ENCODE results near the gene TLR1. TPM values are rescaled to one million over a fixed set of nuclear protein-coding genes. Genes with fewer than 3 reads are reported as not detected.

TLR1 gene
- total RNA-seq, 3 donors from 2014 or later (not counting 1 experiment from before 2014, with no cell fraction given): 25.6 to 51.5 (median 30.0) TPM

DNA sequence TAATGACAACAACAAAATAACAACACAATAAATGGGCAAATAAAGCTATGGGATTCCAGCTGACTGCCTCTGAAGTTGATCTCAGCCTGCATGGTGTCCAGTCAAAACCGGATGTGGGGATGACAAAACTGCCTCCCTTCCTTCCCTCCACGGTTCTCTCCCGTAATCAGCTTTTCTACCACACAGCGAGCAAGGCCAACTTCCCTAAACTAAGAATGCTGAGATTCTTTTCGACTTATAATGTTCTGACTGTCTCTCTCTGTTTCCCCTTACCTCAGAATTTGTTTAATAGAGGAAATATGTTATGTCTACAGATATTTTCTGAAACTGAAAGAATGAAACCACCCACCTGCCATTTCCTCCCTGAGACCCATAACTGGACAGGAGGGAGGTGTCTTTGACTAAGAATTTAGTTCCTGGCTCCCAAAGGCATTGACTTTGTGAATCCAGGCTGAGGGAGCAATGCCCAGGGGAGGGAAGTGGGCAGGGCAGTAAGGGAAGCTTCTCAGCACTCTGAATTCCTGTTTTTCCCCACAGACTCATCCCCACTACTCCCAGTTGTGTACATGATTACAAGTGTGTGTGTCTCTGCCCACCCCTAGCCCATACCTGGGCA is 1.0 kb upstream of the TLR1 start:
- H3K27ac ChIP-seq (ENCODE audit: low read length): peak overlapping the region; percentile 63
- H3K4me3 ChIP-seq (ENCODE audit: low read length): peak overlapping the region; percentile 23
- H3K4me3 Mint-ChIP-seq: peak overlapping the region; percentile 99
- peaks cover 24% of the 10 kb centered on the region for H3K9me3 ChIP-seq (ENCODE audit: control insufficient read depth, insufficient read depth, low read length)
- no peaks in the 10 kb centered on the region for H3K27me3 ChIP-seq (ENCODE audit: control insufficient read depth, insufficient read depth, low read length)
- WGBS (ENCODE audit: insufficient coverage): 0% methylated on average over 3 of the region's 5 CpGs
- H3K36me3 ChIP-seq (ENCODE audit: control insufficient read depth, insufficient read depth, low read length): peaks cover 22% of the 10 kb centered on the region
- peaks cover 28% of the 10 kb centered on the region for H3K36me3 Mint-ChIP-seq
- peaks cover 2 to 3% of the 10 kb centered on the region in 2 donors for H3K9me3 Mint-ChIP-seq
- TF ChIP-seq, protein P1, sequence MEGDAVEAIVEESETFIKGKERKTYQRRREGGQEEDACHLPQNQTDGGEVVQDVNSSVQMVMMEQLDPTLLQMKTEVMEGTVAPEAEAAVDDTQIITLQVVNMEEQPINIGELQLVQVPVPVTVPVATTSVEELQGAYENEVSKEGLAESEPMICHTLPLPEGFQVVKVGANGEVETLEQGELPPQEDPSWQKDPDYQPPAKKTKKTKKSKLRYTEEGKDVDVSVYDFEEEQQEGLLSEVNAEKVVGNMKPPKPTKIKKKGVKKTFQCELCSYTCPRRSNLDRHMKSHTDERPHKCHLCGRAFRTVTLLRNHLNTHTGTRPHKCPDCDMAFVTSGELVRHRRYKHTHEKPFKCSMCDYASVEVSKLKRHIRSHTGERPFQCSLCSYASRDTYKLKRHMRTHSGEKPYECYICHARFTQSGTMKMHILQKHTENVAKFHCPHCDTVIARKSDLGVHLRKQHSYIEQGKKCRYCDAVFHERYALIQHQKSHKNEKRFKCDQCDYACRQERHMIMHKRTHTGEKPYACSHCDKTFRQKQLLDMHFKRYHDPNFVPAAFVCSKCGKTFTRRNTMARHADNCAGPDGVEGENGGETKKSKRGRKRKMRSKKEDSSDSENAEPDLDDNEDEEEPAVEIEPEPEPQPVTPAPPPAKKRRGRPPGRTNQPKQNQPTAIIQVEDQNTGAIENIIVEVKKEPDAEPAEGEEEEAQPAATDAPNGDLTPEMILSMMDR (IDR thresholded peaks at IDR 0.05): no peak
- H3K27me3 Mint-ChIP-seq (ENCODE audit: low read depth in 2 of 2): no peaks in the 10 kb centered on the region
- peak in 1 of 2 donors; percentile 52 for DNase-seq
- peaks cover 32% of the 10 kb centered on the region for H3K4me1 ChIP-seq (ENCODE audit: control insufficient read depth, insufficient read depth, low read length)
- intact Hi-C loops (cut with micrococcal nuclease): loop anchor here (2.0 to 10.0 kb wide), 2 partner anchors 47 to 121 kb away; no protein-coding TSS in a partner anchor
- peaks cover 41 to 48% of the 10 kb centered on the region in 2 donors for H3K4me1 Mint-ChIP-seq
- peak overlapping the region; percentile 94 for H3K27ac Mint-ChIP-seq
- ATAC-seq: peak; percentile 34 to 52 (median 50)

DNA sequence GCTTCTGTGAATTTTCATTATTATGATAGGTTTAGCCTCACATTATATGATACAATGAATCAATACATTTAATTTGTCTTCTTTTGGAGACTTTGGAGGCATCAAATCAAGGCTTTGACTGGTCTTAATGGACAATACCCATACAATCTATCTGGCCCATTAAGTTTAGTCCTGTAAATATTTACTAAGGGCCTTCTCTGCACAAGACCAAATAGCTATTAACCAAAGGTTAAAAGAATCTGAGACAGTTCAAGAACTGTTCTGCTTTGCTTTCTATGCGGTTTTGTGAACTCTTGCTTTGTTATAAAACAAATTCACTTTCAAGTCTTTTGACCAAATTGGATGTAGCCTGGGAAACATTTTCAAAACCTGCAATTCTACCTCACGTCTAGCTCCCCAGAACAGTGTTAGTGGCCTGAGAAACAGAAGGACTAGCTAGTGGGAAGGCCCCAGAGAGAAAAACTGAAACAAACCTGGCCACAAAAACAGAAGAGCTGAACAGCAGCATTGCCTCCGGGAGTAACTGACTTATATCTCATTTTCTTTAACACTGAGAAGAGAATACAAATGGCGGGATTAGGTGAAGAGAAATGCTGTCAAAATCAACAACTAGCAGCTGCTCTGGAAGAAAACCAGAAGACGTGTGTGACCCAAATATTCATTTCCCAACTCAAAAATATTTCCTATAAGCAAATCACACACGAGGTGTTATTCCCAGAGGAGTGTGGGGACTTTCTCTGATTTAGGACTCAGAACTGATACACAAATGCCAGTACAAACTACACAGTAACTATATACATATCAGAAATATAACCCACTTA is 548 bp downstream of the TLR1 start:
- H3K4me3 ChIP-seq (ENCODE audit: low read length): peak overlapping the region; percentile 58
- H3K36me3 Mint-ChIP-seq: peaks cover 44% of the 10 kb centered on the region
- H3K4me1 ChIP-seq (ENCODE audit: control insufficient read depth, insufficient read depth, low read length): peaks cover 32% of the 10 kb centered on the region
- ATAC-seq (peak; percentile 27 to 63 (median 51)), DNase-seq (peak in 1 of 2 donors; percentile 36)
- no peaks in the 10 kb centered on the region for H3K27me3 ChIP-seq (ENCODE audit: control insufficient read depth, insufficient read depth, low read length)
- peak overlapping the region; percentile 99 for H3K4me3 Mint-ChIP-seq
- WGBS (ENCODE audit: insufficient coverage): 7% methylated on average over 5 of the region's 6 CpGs
- intact Hi-C loops (cut with micrococcal nuclease): loop anchor here (2.0 to 10.0 kb wide), 3 partner anchors 45 to 119 kb away; partner anchors contain the start of gene TLR6
- peaks cover 32% of the 10 kb centered on the region for H3K9me3 ChIP-seq (ENCODE audit: control insufficient read depth, insufficient read depth, low read length)
- peak overlapping the region; percentile 63 for H3K27ac ChIP-seq (ENCODE audit: low read length)
- TF ChIP-seq, protein P1 (IDR thresholded peaks at IDR 0.05): no peak
- peaks cover 41 to 52% of the 10 kb centered on the region in 2 donors for H3K4me1 Mint-ChIP-seq
- H3K27ac Mint-ChIP-seq: peak overlapping the region; percentile 94
- peaks cover 38% of the 10 kb centered on the region for H3K36me3 ChIP-seq (ENCODE audit: control insufficient read depth, insufficient read depth, low read length)
- H3K9me3 Mint-ChIP-seq: peaks cover 8 to 10% of the 10 kb centered on the region in 2 donors
- H3K27me3 Mint-ChIP-seq (ENCODE audit: low read depth in 2 of 2): no peaks in the 10 kb centered on the region

DNA sequence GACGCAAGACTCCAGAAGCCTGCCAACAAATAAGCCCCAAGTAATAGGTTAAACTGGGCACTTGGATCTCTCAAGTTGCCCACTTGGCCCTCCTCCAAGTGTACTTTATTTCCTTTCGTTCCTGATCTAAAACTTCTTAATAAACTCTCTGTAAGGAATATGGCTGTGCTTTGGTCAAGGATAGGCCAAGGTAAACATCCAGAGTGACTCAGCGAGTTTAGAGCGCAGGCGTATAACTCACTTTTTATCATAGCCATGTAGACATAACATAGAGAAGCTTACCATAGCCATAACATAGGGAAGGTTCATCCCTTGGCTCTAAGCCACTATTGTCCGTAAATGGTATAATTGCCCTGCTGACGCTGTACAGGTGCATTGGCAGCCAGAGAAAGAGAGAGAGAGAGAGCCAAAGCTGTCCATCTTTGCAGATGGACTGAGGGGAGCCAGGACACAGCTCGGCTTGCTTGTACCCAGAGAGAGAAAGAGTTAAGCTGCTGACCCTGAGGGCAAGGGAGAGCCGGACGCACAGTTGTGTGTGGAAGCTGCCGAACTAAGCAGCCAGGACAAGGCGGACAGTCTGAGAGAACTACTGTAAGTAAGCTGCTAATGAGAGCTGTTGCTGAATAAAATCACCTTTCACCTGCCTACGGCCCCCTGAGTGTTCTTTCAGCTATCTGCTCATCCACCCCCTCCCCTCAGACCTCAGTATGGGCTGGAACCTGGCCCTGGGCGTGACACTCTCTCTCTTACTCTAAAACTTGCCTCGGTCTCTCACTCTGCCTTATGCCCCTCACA is 1.8 kb downstream of the TLR1 start:
- Mint-ChIP-seq H3K27ac (peak overlapping the region; percentile 94), H3K27me3 (ENCODE audit: low read depth in 2 of 2) (no peaks in the 10 kb centered on the region), H3K4me3 (peak overlapping the region; percentile 99), H3K36me3 (peaks cover 56% of the 10 kb centered on the region), H3K9me3 (peaks cover 9 to 11% of the 10 kb centered on the region in 2 donors), H3K4me1 (peaks cover 41 to 52% of the 10 kb centered on the region in 2 donors)
- Histone ChIP-seq H3K9me3 (ENCODE audit: control insufficient read depth, insufficient read depth, low read length) (peaks cover 33% of the 10 kb centered on the region), H3K27me3 (ENCODE audit: control insufficient read depth, insufficient read depth, low read length) (no peaks in the 10 kb centered on the region), H3K4me3 (ENCODE audit: low read length) (no peak overlapping the region), H3K4me1 (ENCODE audit: control insufficient read depth, insufficient read depth, low read length) (peaks cover 32% of the 10 kb centered on the region), H3K36me3 (ENCODE audit: control insufficient read depth, insufficient read depth, low read length) (peaks cover 51% of the 10 kb centered on the region), H3K27ac (ENCODE audit: low read length) (no peak overlapping the region)
- peak in 1 of 2 donors; percentile 12 for DNase-seq
- intact Hi-C loops (cut with micrococcal nuclease): loop anchor here (5.0 to 10.0 kb wide), 2 partner anchors 55 to 118 kb away; partner anchors contain the start of gene TLR6
- ATAC-seq: no peak
- 95% methylated on average over 15 of the region's 15 CpGs for WGBS (ENCODE audit: insufficient coverage)
- TF ChIP-seq, protein P1 (IDR thresholded peaks at IDR 0.05): no peak

Data from natural killer cell (primary cell).